ENCODE data around the gene C12orf56.
"Not testable (repeated sequence)": the region's sequence is repeated elsewhere in the genome, so short reads cannot be mapped to it uniquely, and the experiment has no call there.

Gene C12orf56

DNA sequence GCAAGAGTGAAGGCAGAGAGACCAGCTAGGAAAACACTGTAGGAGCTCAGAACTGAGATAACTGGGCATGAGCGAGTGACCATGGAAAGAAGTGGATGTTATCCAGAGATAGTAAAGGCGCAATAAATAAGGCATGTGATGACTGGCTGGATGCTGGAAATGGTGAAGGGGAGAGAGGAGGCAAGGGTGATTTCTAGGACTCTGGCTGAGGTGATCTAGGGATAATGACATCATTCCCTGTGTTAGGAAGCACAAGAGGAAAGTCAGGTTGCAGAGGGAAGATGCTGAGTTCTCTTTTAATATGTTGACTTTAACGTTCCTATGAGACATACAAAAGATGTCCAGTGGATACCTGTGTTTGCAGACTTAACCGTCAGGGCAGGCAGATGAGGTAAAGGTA, 78.7 kb downstream of the C12orf56 start:
- no peak overlapping the region for H3K4me3 Mint-ChIP-seq
- H3K4me1 Mint-ChIP-seq = no peaks in the 10 kb centered on the region
- H3K27me3 Mint-ChIP-seq (ENCODE audit: low read depth) = peaks cover 4% of the 10 kb centered on the region
- no peak overlapping the region for H3K27ac Mint-ChIP-seq
- no peaks in the 10 kb centered on the region for H3K9me3 Mint-ChIP-seq
- TF ChIP-seq, protein P1, sequence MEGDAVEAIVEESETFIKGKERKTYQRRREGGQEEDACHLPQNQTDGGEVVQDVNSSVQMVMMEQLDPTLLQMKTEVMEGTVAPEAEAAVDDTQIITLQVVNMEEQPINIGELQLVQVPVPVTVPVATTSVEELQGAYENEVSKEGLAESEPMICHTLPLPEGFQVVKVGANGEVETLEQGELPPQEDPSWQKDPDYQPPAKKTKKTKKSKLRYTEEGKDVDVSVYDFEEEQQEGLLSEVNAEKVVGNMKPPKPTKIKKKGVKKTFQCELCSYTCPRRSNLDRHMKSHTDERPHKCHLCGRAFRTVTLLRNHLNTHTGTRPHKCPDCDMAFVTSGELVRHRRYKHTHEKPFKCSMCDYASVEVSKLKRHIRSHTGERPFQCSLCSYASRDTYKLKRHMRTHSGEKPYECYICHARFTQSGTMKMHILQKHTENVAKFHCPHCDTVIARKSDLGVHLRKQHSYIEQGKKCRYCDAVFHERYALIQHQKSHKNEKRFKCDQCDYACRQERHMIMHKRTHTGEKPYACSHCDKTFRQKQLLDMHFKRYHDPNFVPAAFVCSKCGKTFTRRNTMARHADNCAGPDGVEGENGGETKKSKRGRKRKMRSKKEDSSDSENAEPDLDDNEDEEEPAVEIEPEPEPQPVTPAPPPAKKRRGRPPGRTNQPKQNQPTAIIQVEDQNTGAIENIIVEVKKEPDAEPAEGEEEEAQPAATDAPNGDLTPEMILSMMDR (IDR thresholded peaks at IDR 0.05; ENCODE audit: unreplicated experiment in 3 of 3) = no peak
- H3K36me3 Mint-ChIP-seq (ENCODE audit: low read depth) = no peaks in the 10 kb centered on the region

DNA sequence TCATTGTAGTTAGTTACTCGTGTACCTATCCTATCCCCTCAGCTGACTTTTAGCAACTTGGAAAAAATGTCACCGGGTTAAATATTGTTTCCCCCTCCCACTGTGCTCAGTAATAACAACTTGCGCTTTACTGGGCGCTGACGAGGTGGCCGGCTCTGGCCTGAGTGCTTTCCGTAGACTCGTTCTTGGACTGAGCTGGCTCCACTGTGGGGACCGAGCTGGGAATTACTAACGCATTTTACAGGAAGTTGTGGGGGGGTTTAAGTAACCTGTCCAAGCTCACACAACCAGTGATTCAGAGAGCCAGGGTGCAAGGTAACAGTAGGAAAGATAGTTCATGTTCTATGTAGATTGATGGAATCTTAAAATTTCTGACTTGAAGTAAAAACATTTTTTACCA, 86.0 kb downstream of the C12orf56 start:
- Mint-ChIP-seq H3K27me3 (ENCODE audit: low read depth) (peaks cover 4% of the 10 kb centered on the region), H3K4me3 (no peak overlapping the region), H3K36me3 (ENCODE audit: low read depth) (peaks cover 4% of the 10 kb centered on the region), H3K4me1 (no peaks in the 10 kb centered on the region), H3K27ac (peak overlapping the region in 2 of 3 experiments; percentile 19 to 65), H3K9me3 (peaks cover 2% of the 10 kb centered on the region)
- TF ChIP-seq, protein P1 (IDR thresholded peaks at IDR 0.05; ENCODE audit: unreplicated experiment in 3 of 3) = no peak

DNA sequence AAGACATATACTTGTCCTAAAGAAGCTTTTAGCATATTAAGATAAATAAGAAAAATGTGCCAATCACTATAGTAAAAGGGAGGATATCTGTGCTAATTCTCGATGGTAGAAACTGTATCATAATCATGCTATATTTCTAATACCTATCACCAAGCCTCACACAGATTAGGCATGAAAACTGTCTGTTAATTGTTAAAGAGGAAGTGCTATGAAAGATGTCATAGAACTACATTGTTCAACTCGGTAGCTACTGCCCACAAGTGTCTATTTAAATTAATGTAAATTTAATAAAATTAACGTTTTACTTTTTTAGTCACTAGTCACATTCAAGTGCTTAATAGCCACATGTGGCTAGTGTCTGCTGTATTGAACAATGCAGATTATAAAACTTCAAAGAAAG, 90.9 kb downstream of the C12orf56 start:
- no peaks in the 10 kb centered on the region for H3K27me3 Mint-ChIP-seq (ENCODE audit: low read depth)
- peaks cover 4% of the 10 kb centered on the region for H3K36me3 Mint-ChIP-seq (ENCODE audit: low read depth)
- TF ChIP-seq, protein P1 (IDR thresholded peaks at IDR 0.05; ENCODE audit: unreplicated experiment in 3 of 3) = no peak
- H3K9me3 Mint-ChIP-seq = peaks cover 4% of the 10 kb centered on the region
- H3K27ac Mint-ChIP-seq = no peak overlapping the region
- no peak overlapping the region for H3K4me3 Mint-ChIP-seq
- H3K4me1 Mint-ChIP-seq = no peaks in the 10 kb centered on the region

DNA sequence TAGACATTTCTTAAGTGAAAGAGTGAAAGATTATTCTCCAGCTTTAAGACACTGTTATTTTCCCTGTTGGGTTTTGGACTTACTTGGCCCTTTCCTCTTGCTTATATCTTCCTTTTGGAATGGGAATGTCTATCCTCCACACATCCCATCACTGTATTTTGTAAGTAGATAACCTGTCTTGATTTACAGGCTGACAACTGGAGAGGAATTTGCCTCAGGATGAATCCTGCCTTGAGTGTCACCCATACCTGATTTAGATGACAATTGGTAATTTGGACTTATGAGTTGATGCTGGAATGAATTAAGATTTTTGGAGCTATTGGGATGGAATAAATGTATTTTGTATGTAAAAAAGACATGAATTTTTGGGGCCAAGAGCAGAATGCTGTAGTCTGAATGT, 94.3 kb downstream of the C12orf56 start:
- TF ChIP-seq, protein P1 (IDR thresholded peaks at IDR 0.05; ENCODE audit: unreplicated experiment in 3 of 3) = no peak

DNA sequence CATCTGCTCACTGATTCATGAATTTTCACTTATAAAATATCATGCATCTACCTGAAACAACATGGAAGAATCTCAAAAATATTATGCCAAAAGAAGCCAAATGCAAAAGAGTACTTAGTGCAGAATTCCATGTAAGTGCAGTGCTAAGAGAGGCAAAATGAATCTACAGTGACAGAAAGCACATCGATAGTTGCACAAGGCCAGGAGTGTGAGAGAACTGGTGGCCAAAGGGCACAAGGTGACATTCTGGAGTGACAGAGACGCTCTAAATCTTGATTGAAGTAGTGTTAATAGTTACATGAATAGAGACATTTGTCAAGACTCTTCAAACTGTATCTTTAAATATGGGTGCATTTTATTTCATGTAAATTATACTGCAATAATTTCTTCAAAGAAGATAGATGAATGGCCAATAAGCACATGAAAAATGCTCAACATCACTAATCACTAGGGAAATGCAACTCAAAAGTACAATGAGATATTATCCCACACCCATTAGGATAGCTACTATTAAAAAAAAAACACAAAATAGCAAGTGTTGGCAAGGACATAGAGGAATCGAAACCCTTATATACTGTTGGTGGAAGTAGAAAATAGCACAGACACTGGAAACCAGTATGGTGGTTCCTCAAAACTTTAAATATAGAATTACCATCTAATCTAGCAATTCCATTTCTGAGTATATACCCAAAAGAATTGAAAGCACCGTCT, 96.7 kb downstream of the C12orf56 start:
- H3K9me3 Mint-ChIP-seq = no peaks in the 10 kb centered on the region
- H3K4me1 Mint-ChIP-seq = no peaks in the 10 kb centered on the region
- no peaks in the 10 kb centered on the region for H3K27me3 Mint-ChIP-seq (ENCODE audit: low read depth)
- no peak overlapping the region for H3K4me3 Mint-ChIP-seq
- no peaks in the 10 kb centered on the region for H3K36me3 Mint-ChIP-seq (ENCODE audit: low read depth)
- TF ChIP-seq, protein P1 (IDR thresholded peaks at IDR 0.05; ENCODE audit: unreplicated experiment in 3 of 3) = no peak
- H3K27ac Mint-ChIP-seq = peak overlapping the region in 1 of 3 experiments; percentile 25

More for the DNA sequence above, 94.3 kb downstream of the C12orf56 start:
- H3K4me3 Mint-ChIP-seq = no peak overlapping the region
- H3K27ac Mint-ChIP-seq = no peak overlapping the region
- H3K36me3 Mint-ChIP-seq (ENCODE audit: low read depth) = peaks cover 4% of the 10 kb centered on the region
- H3K4me1 Mint-ChIP-seq = no peaks in the 10 kb centered on the region
- peaks cover 4% of the 10 kb centered on the region for H3K9me3 Mint-ChIP-seq
- H3K27me3 Mint-ChIP-seq (ENCODE audit: low read depth) = no peaks in the 10 kb centered on the region

DNA sequence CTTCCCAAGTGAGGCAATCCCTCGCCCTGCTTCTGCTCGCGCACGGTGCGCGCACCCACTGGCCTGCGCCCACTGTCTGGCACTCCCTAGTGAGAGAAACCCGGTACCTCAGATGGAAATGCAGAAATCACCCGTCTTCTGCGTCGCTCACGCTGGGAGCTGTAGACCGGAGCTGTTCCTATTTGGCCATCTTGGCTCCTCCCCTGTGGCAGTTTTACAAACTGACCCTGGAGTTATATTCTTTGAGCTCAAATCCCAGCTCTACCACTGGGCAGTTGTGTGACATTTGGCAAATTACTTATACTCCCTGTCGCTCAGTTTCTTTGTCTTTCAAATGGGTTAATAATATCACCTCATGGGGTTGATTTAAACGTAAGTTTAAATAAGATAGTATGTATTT, 97.4 kb downstream of the C12orf56 start:
- not testable (repeated sequence) for H3K9me3 Mint-ChIP-seq; H3K36me3 Mint-ChIP-seq (ENCODE audit: low read depth); H3K4me1 Mint-ChIP-seq; H3K27me3 Mint-ChIP-seq (ENCODE audit: low read depth)
- H3K4me3 Mint-ChIP-seq = peak overlapping the region in 2 of 3 experiments; percentile 25 to 50
- peak overlapping the region in 1 of 3 experiments; percentile 25 for H3K27ac Mint-ChIP-seq

Measured in nephron (organoid).